GM12801 (cell line): ENCODE results near the gene HAGHL.

Experiments used
- CTCF ChIP-seq: IDR thresholded peaks from one replicate; pipeline ENCODE4 v1.5.1; 2011; ENCODE audit warnings: control low read depth; ENCODE audit not compliant: insufficient read length; ENCODE audit errors: extremely low read depth

HAGHL gene

GRCh38 chr16:778909-779527 lies 52.1 kb downstream of the HAGHL start:
- no peak for TF ChIP-seq CTCF
